ENCODE data around the gene SHKBP1. TPM values are rescaled to one million over a fixed set of nuclear protein-coding genes. Genes with fewer than 3 reads are reported as not detected.

The SHKBP1 gene
- total and polyA plus RNA-seq, 2 of the 8 experiments (the other 6 are each of a cell fraction or from before 2014, with no cell fraction given), result 74.6 to 98.8 TPM

- TF ChIP-seq CHD7 (IDR thresholded peaks at IDR 0.05; ENCODE audit: insufficient replicate concordance, low read length), result no peak
- no peak for TF ChIP-seq TAF7 (optimal IDR thresholded peaks at IDR 0.05; ENCODE audit: borderline replicate concordance, low read depth, low read length)
- TF ChIP-seq NANOG (IDR thresholded peaks at IDR 0.05; ENCODE audit: insufficient read depth, low read depth, low read length, poor library complexity, severe bottlenecking), result no peak
- no peak for TF ChIP-seq MAX (IDR thresholded peaks at IDR 0.05)
- no peak for TF ChIP-seq USF2 (IDR thresholded peaks at IDR 0.05; ENCODE audit: low read length)
- no peak for TF ChIP-seq EGR1 (IDR thresholded peaks at IDR 0.05; ENCODE audit: borderline replicate concordance, low read depth, low read length)
- no peak for TF ChIP-seq GTF2F1 (IDR thresholded peaks at IDR 0.05; ENCODE audit: borderline replicate concordance, low read depth, low read length)
- no peak for TF ChIP-seq POLR2A (IDR thresholded peaks at IDR 0.05; ENCODE audit: control extremely low read depth in 1 of 2, low read depth in 2 of 2, low read length in 2 of 2)
- no peak for TF ChIP-seq POU5F1 (IDR thresholded peaks at IDR 0.05; ENCODE audit: low read depth, low read length)
Measured at GRCh38 chr19:40542202-40542859, 34.3 kb upstream of the SHKBP1 start (continued).
